Hematopoietic multipotent progenitor cell treated with erythropoietin and hydrocortisone succinate and interleukin-3 and kit ligand, for 6 days (in vitro differentiated cells): Measurements from ENCODE around the gene SP2.
A peak's percentile ranks its signal among the peaks of the same experiment; 100 is the strongest.

Experiments used
- DNase-seq: peaks from one replicate; pipeline ENCODE4 v3.0.0-alpha.2; 2015

The SP2 gene

GRCh38 chr17:47871048-47871447 lies 25.0 kb upstream of the SP2 start:
- no peak for DNase-seq

- DNase-seq = no peak
These were observed 23.9 kb upstream of the SP2 start for GRCh38 chr17:47872019-47872650.

- no peak for DNase-seq
These were observed 23.3 kb upstream of the SP2 start for GRCh38 chr17:47872651-47873161.

GRCh38 chr17:47873200-47874090 lies 22.6 kb upstream of the SP2 start:
- no peak for DNase-seq

GRCh38 chr17:47875011-47875985 lies 20.7 kb upstream of the SP2 start:
- DNase-seq = no peak

GRCh38 chr17:47877368-47878034 lies 18.5 kb upstream of the SP2 start:
- DNase-seq = no peak

- DNase-seq = no peak
These were observed 17.6 kb upstream of the SP2 start for GRCh38 chr17:47878203-47879027.

- DNase-seq = no peak
These were observed 16.9 kb upstream of the SP2 start for GRCh38 chr17:47879028-47879585.

- DNase-seq = no peak
These were observed 16.1 kb upstream of the SP2 start for GRCh38 chr17:47879776-47880454.

GRCh38 chr17:47882247-47882646 lies 13.8 kb upstream of the SP2 start:
- no peak for DNase-seq

GRCh38 chr17:47882695-47883588 lies 13.1 kb upstream of the SP2 start:
- DNase-seq = no peak

GRCh38 chr17:47883589-47884426 lies 12.2 kb upstream of the SP2 start:
- DNase-seq = no peak

- no peak for DNase-seq
These were observed 11.7 kb upstream of the SP2 start for GRCh38 chr17:47884427-47884740.

- DNase-seq = no peak
These were observed 10.9 kb upstream of the SP2 start for GRCh38 chr17:47884905-47885730.

GRCh38 chr17:47888293-47888692 lies 7.7 kb upstream of the SP2 start:
- DNase-seq = no peak

GRCh38 chr17:47889734-47890529 lies 6.1 kb upstream of the SP2 start:
- DNase-seq = peak; percentile 92
